Measurements from ENCODE around the gene SLC30A3.

DNA sequence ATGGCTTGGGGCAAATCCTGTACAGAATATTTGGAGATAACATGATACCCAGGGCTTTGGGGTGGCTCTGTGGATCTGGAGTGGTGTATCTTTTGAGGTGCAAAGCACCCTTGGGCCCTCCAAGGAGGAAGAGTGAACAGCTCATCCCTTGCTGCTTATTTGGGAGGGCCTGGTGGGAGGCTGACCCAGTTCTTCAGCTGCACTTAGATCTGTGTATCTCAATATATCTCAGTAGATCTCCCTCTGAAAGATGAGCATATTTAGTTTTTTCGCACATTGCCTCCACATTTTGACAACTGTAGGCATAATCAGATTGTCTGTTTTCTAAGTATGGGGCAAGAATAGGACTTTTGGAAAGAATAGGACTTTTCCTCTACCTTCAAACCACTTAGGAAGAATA, 22.1 kb upstream of the SLC30A3 start:
- TF ChIP-seq POLR2AphosphoS5 (IDR thresholded peaks at IDR 0.05; ENCODE audit: low read depth, low read length) (no peak), SIN3A (IDR thresholded peaks at IDR 0.05; ENCODE audit: borderline replicate concordance, insufficient read depth, low read length) (no peak), TAF1 (IDR thresholded peaks at IDR 0.05; ENCODE audit: borderline replicate concordance, insufficient read depth, low read length) (no peak)
- TF ChIP-seq, protein P1, sequence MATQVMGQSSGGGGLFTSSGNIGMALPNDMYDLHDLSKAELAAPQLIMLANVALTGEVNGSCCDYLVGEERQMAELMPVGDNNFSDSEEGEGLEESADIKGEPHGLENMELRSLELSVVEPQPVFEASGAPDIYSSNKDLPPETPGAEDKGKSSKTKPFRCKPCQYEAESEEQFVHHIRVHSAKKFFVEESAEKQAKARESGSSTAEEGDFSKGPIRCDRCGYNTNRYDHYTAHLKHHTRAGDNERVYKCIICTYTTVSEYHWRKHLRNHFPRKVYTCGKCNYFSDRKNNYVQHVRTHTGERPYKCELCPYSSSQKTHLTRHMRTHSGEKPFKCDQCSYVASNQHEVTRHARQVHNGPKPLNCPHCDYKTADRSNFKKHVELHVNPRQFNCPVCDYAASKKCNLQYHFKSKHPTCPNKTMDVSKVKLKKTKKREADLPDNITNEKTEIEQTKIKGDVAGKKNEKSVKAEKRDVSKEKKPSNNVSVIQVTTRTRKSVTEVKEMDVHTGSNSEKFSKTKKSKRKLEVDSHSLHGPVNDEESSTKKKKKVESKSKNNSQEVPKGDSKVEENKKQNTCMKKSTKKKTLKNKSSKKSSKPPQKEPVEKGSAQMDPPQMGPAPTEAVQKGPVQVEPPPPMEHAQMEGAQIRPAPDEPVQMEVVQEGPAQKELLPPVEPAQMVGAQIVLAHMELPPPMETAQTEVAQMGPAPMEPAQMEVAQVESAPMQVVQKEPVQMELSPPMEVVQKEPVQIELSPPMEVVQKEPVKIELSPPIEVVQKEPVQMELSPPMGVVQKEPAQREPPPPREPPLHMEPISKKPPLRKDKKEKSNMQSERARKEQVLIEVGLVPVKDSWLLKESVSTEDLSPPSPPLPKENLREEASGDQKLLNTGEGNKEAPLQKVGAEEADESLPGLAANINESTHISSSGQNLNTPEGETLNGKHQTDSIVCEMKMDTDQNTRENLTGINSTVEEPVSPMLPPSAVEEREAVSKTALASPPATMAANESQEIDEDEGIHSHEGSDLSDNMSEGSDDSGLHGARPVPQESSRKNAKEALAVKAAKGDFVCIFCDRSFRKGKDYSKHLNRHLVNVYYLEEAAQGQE (IDR thresholded peaks at IDR 0.05; ENCODE audit: insufficient read depth in 1 of 2, low read depth in 2 of 2, low read length in 2 of 2) = no peak

All from PFSK-1 (cell line).